SU-DHL-6 (cell line): ENCODE measurements around the gene GPD2.

Source experiments
- EZH2phosphoT487 ChIP-seq: fragments of 200-600 bp; sonication (generic), shearing (Covaris generic); conservative IDR thresholded peaks from 2 replicates; pipeline ENCODE4 v1.6.1; 2018; ENCODE audit warnings: mild to moderate bottlenecking, antibody characterized with exemption, low read length, moderate library complexity, mixed read lengths
- TF ChIP-seq, protein P1 (sequence below): fragments of 200-600 bp; sonication (generic); IDR thresholded peaks from one replicate; pipeline ENCODE4 v1.5.1; 2017; ENCODE audit warnings: antibody characterized with exemption, mild to moderate bottlenecking, low read length, moderate library complexity; ENCODE audit not compliant: insufficient read depth, poor library complexity, severe bottlenecking

DNA sequence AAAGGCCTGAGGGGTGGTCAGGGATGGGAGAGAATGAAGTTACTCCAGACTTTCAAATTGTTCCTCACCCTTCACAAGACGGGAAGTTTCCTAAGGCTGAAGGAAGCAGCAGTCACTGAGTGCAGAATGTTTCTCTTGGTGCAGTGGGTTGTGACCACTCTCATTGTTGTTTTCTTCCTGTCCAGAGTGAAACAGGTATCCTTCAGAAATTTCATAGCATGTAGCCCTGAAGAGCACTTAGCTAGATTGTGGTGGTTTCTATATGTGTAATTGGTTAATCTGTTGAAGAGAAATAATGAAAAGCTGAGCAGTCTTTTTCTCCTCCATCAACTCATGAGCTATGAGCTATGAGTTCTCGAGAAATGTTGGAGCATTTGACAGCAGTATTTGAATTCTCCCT lies 96.8 kb downstream of the GPD2 start:
- TF ChIP-seq, protein P1, sequence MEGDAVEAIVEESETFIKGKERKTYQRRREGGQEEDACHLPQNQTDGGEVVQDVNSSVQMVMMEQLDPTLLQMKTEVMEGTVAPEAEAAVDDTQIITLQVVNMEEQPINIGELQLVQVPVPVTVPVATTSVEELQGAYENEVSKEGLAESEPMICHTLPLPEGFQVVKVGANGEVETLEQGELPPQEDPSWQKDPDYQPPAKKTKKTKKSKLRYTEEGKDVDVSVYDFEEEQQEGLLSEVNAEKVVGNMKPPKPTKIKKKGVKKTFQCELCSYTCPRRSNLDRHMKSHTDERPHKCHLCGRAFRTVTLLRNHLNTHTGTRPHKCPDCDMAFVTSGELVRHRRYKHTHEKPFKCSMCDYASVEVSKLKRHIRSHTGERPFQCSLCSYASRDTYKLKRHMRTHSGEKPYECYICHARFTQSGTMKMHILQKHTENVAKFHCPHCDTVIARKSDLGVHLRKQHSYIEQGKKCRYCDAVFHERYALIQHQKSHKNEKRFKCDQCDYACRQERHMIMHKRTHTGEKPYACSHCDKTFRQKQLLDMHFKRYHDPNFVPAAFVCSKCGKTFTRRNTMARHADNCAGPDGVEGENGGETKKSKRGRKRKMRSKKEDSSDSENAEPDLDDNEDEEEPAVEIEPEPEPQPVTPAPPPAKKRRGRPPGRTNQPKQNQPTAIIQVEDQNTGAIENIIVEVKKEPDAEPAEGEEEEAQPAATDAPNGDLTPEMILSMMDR = no peak
- no peak for TF ChIP-seq EZH2phosphoT487
